Stomach (tissue), 4 donors: ENCODE results near the gene NYNRIN.

Source experiments
- EP300 ChIP-seq: sonication (generic); formaldehyde crosslinking; IDR thresholded peaks from one replicate; pipeline ENCODE4 v1.6.1; 2017; ENCODE audit warnings: antibody characterized with exemption
- POLR2A ChIP-seq, 4 donors: fragments of 450-650 bp; IDR thresholded peaks; one replicate each; pipeline ENCODE4 v1.6.1; 2016; ENCODE audit warnings: antibody characterized with exemption in 4 of 4, control low read depth in 2 of 4, mild to moderate bottlenecking in 1 of 4, moderate library complexity in 1 of 4
- POLR2AphosphoS5 ChIP-seq, 3 donors: sonication (generic); formaldehyde crosslinking; IDR thresholded peaks; one replicate each; pipeline ENCODE4 v1.6.1; 2016; ENCODE audit warnings: antibody characterized with exemption in 3 of 3
- TF ChIP-seq, protein P1 (sequence below), 7 experiments: fragments of 450-650 bp in 4 of 7; fragments of 200-600 bp in 3 of 7; sonication (generic) in 3 of 7; IDR thresholded peaks; one replicate each; pipeline ENCODE4 v1.5.1; 2016 to 2019; ENCODE audit warnings: antibody characterized with exemption in 7 of 7, control low read depth in 2 of 7, mild to moderate bottlenecking in 1 of 7

DNA sequence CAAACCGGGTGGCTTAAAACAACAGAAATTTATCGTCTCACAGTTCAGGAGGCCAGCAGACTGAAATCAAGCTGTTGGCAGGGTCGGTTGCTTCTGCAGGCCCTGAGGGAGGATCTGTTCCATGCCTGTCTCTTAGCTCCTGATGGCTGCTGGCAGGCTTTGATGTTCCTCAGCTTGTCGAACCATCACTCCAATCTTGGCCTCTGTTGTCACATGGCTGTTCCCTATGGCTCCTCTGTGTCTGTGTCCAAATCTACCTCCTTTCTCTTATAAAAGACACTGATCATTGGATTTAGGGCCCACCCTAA is 16.8 kb upstream of the NYNRIN start:
- TF ChIP-seq POLR2A (IDR thresholded peaks at IDR 0.05), result no peak
- TF ChIP-seq, protein P1, sequence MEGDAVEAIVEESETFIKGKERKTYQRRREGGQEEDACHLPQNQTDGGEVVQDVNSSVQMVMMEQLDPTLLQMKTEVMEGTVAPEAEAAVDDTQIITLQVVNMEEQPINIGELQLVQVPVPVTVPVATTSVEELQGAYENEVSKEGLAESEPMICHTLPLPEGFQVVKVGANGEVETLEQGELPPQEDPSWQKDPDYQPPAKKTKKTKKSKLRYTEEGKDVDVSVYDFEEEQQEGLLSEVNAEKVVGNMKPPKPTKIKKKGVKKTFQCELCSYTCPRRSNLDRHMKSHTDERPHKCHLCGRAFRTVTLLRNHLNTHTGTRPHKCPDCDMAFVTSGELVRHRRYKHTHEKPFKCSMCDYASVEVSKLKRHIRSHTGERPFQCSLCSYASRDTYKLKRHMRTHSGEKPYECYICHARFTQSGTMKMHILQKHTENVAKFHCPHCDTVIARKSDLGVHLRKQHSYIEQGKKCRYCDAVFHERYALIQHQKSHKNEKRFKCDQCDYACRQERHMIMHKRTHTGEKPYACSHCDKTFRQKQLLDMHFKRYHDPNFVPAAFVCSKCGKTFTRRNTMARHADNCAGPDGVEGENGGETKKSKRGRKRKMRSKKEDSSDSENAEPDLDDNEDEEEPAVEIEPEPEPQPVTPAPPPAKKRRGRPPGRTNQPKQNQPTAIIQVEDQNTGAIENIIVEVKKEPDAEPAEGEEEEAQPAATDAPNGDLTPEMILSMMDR (IDR thresholded peaks at IDR 0.05), result no peak
- no peak for TF ChIP-seq EP300
- TF ChIP-seq POLR2AphosphoS5 (IDR thresholded peaks at IDR 0.05), result no peak
